Measurements from ENCODE around the gene ZIK1. TPM values are rescaled to one million over a fixed set of nuclear protein-coding genes. Genes with fewer than 3 reads are reported as not detected.
A peak's percentile ranks its signal among the peaks of the same experiment; 100 is the strongest.

ZIK1 gene
- polyA plus RNA-seq, 3 donors: 0.51 to 1.1 (median 1.0) TPM

- Mint-ChIP-seq H3K27me3 (ENCODE audit: low read depth in 3 of 3) (peaks cover 0 to 4% (median 0%) of the 10 kb centered on the region in 3 donors), H3K27ac (no peak overlapping the region), H3K36me3 (peaks cover 59 to 74% of the 10 kb centered on the region in 2 donors), H3K4me1 (no peaks in the 10 kb centered on the region), H3K9me3 (peaks cover 57 to 97% (median 85%) of the 10 kb centered on the region in 7 donors), H3K4me3 (no peak overlapping the region)
- intact Hi-C loops (cut with micrococcal nuclease): no loop called here
- Histone ChIP-seq H3K4me1 (ENCODE audit: control insufficient read depth in 1 of 2, insufficient read depth in 2 of 2, low read length in 2 of 2) (no peaks in the 10 kb centered on the region), H3K79me2 (ENCODE audit: insufficient read depth, low read length) (no peaks in the 10 kb centered on the region), H3K9ac (ENCODE audit: insufficient read depth, low read length, poor library complexity, severe bottlenecking) (no peak overlapping the region), H4K20me1 (ENCODE audit: insufficient read depth, low read length) (no peaks in the 10 kb centered on the region), H3K27ac (ENCODE audit: low read depth in 1 of 2, low read length in 2 of 2) (no peak overlapping the region), H3K4me2 (replicated peaks; ENCODE audit: extremely low read depth, low read length, poor library complexity, severe bottlenecking) (no peak overlapping the region), H3K36me3 (replicated peaks in 1 of 2; ENCODE audit: control insufficient read depth in 1 of 2, insufficient read depth in 2 of 2, low read length in 2 of 2) (peaks cover 16 to 97% of the 10 kb centered on the region in 2 donors), H3K4me3 (replicated peaks in 1 of 3; ENCODE audit: low read depth in 2 of 3, low read length in 3 of 3) (peak overlapping the region in 1 of 3 experiments; percentile 47), H3K27me3 (ENCODE audit: control insufficient read depth in 2 of 2, insufficient read depth in 2 of 2, low read length in 2 of 2) (no peaks in the 10 kb centered on the region), H2AFZ (ENCODE audit: insufficient read depth, low read depth, low read length, poor library complexity, severe bottlenecking) (no peak overlapping the region), H3K9me3 (replicated peaks in 1 of 2; ENCODE audit: control insufficient read depth in 1 of 2, insufficient read depth in 1 of 2, low read length in 2 of 2) (peaks cover 61 to 98% of the 10 kb centered on the region in 2 donors)
- no peak for DNase-seq
- no peak for TF ChIP-seq CTCF (IDR thresholded peaks at IDR 0.05)
- 100% methylated on average over 1 of the region's 1 CpG for WGBS (ENCODE audit: insufficient coverage)
These were observed 37.4 kb upstream of the ZIK1 start for GRCh38 chr19:57546513-57546912.

GRCh38 chr19:57552432-57552831, 31.5 kb upstream of the ZIK1 start:
- Histone ChIP-seq H3K9me3 (replicated peaks in 1 of 2; ENCODE audit: control insufficient read depth in 1 of 2, insufficient read depth in 1 of 2, low read length in 2 of 2) (peaks cover 67 to 89% of the 10 kb centered on the region in 2 donors), H3K27ac (ENCODE audit: low read depth in 1 of 2, low read length in 2 of 2) (no peak overlapping the region)
- intact Hi-C loops (cut with micrococcal nuclease): no loop called here

More at GRCh38 chr19:57552432-57552831, 31.5 kb upstream of the ZIK1 start:
- H3K9me3 Mint-ChIP-seq: peaks cover 71 to 93% (median 88%) of the 10 kb centered on the region in 7 donors
- Histone ChIP-seq H2AFZ (ENCODE audit: insufficient read depth, low read depth, low read length, poor library complexity, severe bottlenecking) (no peak overlapping the region), H4K20me1 (ENCODE audit: insufficient read depth, low read length) (no peaks in the 10 kb centered on the region), H3K4me2 (replicated peaks; ENCODE audit: extremely low read depth, low read length, poor library complexity, severe bottlenecking) (no peak overlapping the region), H3K79me2 (ENCODE audit: insufficient read depth, low read length) (no peaks in the 10 kb centered on the region), H3K36me3 (replicated peaks in 1 of 2; ENCODE audit: control insufficient read depth in 1 of 2, insufficient read depth in 2 of 2, low read length in 2 of 2) (peaks cover 28 to 89% of the 10 kb centered on the region in 2 donors), H3K9ac (ENCODE audit: insufficient read depth, low read length, poor library complexity, severe bottlenecking) (no peak overlapping the region), H3K4me3 (replicated peaks in 1 of 3; ENCODE audit: low read depth in 2 of 3, low read length in 3 of 3) (no peak overlapping the region), H3K27me3 (ENCODE audit: control insufficient read depth in 2 of 2, insufficient read depth in 2 of 2, low read length in 2 of 2) (no peaks in the 10 kb centered on the region), H3K4me1 (ENCODE audit: control insufficient read depth in 1 of 2, insufficient read depth in 2 of 2, low read length in 2 of 2) (no peaks in the 10 kb centered on the region)
- no peak overlapping the region for H3K4me3 Mint-ChIP-seq
- 90% methylated on average over 2 of the region's 2 CpGs for WGBS (ENCODE audit: insufficient coverage)
- H3K36me3 Mint-ChIP-seq: peaks cover 83 to 95% of the 10 kb centered on the region in 2 donors
- peak overlapping the region in 1 of 7 donors; percentile 3 for H3K27ac Mint-ChIP-seq
- DNase-seq: no peak
- no peaks in the 10 kb centered on the region for H3K27me3 Mint-ChIP-seq (ENCODE audit: low read depth in 3 of 3)
- no peaks in the 10 kb centered on the region for H3K4me1 Mint-ChIP-seq
- no peak for TF ChIP-seq CTCF (IDR thresholded peaks at IDR 0.05)

Data from CD14-positive monocyte (primary cell).